DMS153 treated with DMSO at 0.1 percent for 48 hours (cell line): ENCODE results near the gene TUBA1A.
A peak's percentile ranks its signal among the peaks of the same experiment; 100 is the strongest.
"Not testable (repeated sequence)": the region's sequence is repeated elsewhere in the genome, so short reads cannot be mapped to it uniquely, and the experiment has no call there.

Experiments
- DNase-seq: peaks from one replicate; lab custom pipeline; 2025; ENCODE audit not compliant: unreplicated experiment; lab: John Stamatoyannopoulos, UW

The TUBA1A gene

DNA sequence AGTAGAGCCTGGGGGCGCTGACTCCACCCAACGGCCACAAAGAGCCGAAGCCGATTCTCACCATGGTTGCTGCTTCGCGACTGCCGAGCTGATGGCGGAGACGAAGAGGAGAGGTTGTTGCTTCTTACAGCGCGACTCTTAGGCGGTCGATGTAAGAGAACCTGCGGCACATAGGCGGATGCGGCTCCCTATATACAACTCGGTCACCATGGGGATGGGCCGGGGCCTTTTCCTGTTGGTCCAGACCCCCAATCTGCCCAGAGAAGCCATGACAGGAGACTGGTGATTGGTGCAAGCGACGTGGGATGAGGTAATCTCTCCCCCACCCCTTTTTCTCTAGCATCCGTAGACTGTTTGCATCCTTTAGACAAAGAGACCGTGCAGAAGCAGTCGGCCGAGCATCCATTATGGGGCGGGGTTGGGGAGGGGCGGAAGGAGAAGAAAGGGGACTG is at the start of gene TUBA1A:
Gene TUBA1A (minus strand): TSS at position 165 of the 452 bp plus-strand sequence. CDS start 101 bp downstream, at position 64.
- peak; percentile 97 for DNase-seq

DNA sequence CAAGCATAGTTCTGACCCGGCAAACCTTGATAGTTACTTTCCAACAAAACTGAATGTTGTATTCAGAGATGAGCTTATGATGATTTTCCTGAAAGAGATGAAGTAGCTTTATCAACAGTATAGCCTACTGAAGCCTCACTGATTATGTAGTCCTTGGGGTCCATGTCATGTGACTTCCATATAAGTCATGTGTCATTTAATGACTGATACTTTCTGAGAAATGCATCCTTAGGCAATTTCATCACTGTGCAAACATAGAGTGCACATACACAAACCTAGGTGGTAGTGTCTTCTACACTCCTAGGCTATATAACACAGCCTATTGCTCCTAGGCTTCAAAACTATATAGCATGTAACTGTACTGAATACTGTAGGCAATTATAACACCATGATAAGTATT is 47.5 kb upstream of the TUBA1A start:
- DNase-seq, result no peak

DNA sequence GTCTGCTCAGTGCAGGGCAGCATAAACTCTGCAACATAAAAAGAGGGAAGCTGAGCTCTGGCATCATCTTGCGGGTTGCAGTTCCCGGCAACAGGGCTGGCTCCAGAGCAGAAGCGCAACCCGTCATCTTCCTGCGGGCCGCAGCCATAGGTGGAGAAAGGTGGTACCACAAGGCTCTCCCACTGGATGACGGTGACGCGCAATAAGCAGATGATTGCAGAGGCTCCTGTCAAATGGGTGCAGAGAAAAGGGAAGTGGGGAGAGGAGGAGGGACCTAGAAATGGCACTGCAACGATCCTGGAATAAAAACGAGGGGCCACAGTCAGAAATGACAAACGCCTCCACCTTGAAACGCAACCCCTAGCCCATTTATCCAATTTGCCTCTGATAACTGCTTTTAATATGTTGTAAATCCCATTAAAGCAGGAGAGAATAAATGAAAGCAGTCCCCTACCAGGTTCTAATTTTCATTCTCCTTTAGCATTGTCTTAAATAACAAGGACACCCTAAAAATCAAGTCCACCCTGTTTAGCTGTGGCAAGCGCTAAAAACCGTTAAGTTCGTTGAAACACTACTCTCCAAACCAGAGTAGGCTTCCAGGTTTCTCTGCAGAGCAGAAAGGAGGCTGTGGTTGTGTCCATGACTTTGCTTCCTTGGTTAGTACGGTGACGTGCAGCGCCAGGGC is 45.1 kb upstream of the TUBA1A start:
- DNase-seq, result peak; percentile 82

DNA sequence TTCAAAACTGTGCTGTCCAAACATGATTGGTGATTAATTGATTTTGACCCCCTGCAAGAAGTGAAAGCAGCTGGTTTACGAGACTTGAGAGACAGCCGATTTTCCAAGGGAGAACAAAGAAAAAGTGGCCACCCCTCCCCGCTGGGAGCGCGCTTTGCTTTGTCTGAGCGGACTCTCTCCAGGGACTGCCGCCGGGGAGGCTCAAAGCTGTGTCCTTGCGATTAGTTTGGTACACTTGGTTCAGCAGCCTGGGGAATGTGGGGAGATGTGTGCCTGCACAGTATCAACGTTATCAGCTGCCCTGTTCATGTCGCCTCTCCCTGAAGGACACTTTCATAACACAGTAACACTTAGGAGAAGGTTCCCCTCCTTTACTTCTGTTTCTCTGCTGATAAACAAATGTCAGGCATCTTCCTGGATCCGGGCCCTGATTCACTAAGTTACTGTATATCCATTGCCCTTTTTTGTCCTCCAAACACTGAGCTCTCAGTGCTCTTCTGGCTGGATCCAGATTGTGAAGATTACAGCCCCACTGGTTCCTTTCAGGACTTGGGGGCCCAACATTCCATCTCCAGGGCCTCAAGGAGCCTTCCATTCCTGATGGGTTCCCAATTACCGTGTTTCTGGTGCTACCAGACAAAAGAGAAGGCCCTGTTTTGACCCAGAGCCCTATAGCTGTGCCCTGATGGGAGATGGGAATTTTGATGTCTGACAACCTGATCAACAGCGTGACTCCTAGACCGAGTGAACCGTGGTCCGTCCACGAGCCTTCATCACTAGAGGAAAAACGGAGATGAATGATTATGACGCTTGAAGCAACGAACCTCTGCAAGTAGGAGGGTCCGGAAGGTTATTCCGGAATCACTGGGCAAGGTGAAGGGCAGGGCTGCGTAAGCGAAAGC is 44.3 kb upstream of the TUBA1A start:
- DNase-seq, result peak; percentile 70

- DNase-seq, result peak; percentile 48
These were observed 43.2 kb upstream of the TUBA1A start for GRCh38 chr12:49231878-49232655.

DNA sequence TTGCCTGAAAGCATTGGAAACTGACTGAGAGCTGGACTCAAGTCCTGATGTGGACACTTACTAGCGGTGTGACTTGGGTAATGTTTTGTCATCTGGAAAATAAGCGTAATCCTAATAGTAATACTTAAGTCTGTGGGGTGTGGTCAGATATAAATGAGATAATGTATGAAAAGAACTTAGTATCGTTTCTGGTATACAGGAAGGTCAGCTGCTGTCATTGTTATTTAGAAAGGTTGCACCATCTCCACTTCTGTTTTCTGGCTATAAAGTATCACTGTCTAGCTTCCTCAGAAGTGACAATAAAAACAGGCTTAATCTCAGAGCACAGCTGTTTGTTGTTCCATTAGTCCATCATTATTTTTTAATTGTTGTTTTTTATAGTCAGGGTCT is 41.9 kb upstream of the TUBA1A start:
- peak; percentile 34 for DNase-seq

DNA sequence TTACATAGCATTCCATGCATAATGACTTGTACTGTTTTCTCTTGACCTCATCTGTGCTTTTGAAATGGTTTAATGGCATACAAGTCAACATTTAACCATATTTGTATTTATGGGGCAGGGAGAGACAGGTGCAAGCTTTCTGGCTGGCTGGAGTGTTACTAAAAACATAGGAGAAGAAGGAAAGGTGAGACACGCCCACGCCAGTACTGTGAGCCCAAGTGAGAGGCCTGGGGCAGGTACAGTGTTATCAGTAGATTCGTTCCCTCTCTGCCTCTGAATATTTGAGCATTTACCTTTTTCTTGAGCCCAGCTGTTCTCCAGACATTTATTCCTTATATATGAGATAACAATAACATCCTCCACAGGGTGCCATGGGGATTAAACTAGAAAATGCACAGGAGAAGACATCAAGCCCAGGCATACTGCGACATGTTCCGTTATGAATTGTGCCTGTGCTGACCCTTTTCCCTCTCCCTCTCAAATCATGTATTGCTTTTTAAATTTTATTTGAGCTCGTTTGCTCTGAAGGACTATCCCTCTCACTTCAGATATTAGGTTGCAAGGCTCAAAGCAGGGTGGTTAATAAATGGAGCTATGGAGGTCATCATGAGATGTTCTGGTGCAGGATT is 41.4 kb upstream of the TUBA1A start:
- peak; percentile 69 for DNase-seq

DNA sequence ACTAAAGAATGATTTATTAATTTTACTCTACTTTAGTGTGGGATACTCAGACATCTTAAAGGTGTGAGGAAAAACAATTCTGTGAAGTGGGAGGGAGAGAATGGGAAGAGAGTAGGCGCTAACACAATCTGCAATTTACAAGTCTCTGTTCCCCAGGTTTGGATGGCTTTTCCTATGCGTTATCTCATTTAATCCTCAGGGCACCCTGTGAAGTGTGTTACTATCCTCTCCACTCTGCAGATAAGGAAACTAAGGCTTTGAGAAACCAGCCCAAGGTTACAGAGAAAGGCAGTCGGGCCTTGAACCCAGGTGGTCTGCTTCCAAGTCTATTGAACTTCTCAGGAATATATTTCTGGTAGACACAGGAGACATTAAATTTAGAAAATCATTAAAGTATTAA is 39.8 kb upstream of the TUBA1A start:
- no peak for DNase-seq

- DNase-seq, result no peak
These were observed 38.8 kb upstream of the TUBA1A start for GRCh38 chr12:49227713-49228112.

DNA sequence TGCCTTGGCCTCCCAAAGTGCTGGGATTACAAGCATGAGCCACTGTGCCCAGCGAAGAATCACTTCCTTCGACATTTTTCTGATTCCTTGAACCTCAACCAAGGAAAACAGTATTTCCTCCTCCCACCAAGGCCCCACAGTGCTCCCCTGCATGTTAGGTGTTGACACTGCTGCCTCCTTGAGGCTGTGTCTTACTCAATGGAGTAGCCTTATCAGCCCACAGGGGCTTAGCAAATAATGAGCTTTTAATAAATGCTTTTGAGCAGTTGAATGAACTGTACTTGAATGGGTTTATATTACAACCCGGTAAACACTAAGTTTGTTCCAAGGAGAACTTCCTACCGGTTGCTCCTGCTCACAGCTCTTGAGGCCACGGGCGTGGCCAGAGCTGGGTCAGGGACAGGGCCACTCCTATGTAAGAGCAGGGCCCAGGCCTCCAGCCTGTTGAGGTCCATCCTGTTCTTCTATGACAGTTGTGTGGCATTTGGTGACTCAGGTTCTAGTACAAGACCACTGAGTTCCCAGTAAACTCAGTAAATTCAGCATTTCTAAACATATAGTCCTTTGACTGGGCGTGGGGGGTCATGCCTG is 36.8 kb upstream of the TUBA1A start:
- no peak for DNase-seq

- no peak for DNase-seq
These were observed 34.9 kb upstream of the TUBA1A start for GRCh38 chr12:49223590-49224369.

DNA sequence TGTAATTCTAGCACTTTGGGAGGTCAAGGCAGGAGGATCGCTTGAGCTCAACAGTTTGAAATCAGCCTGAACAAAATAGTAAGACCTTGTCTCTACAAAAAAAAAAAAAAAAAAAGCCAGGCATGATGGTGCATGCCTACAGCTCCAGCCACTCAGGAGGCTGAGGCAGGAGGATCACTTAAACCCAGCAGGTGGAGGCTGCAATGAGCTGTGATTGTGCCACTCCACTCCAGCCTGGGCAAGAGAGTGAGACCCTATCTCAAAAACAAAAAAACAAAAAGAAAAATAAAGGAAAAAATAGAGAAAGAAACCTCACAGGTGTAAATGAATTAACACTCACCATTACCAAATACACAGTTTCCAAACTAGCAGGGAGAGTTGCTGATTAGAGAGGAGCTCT is 34.2 kb upstream of the TUBA1A start:
- DNase-seq, result no peak

GRCh38 chr12:49220972-49221371 is 32.1 kb upstream of the TUBA1A start:
- no peak for DNase-seq

- DNase-seq, result no peak
These were observed 30.6 kb upstream of the TUBA1A start for GRCh38 chr12:49219417-49220026.

DNA sequence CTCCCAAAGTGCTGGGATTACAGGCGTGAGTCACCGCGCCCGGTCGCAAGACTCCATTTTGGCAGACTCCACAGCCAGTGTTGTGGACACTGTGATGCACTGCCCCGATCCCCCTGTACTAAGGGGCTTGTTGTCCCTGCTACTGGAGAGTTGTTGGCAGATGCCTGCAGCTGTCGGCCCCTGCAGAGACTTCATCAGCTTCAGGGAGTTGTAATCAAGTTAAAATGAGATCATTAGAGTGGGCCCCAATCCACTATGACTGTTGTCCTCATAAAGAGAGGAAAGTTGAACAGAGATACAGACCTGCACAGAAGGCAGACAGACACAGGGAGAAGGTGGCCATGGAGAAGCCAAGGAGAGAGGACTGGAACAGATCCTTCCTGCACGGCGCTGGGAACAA is 23.7 kb upstream of the TUBA1A start:
- no peak for DNase-seq

GRCh38 chr12:49210703-49211102 is 21.8 kb upstream of the TUBA1A start:
- DNase-seq, result not testable (repeated sequence)

- DNase-seq, result no peak
These were observed 19.8 kb upstream of the TUBA1A start for GRCh38 chr12:49208676-49209075.

DNA sequence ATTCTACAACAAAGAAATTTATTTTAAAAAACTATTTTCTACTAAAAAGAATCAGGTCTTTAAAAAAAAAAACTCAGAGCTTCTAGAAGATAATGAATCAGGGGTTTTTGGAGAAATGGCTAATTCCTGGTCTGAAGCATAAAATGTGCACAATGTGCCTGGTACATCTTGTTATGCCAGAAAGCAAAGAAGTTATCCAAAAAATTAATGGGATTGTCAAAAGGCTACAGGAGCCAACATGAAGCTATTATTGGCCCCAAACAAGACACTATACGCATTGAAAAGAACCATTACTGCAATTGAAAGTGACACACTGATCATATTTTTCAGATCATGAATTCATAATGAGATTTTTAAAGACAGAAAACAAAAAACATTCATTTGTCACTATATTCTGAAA is 19.3 kb upstream of the TUBA1A start:
- DNase-seq, result no peak

DNA sequence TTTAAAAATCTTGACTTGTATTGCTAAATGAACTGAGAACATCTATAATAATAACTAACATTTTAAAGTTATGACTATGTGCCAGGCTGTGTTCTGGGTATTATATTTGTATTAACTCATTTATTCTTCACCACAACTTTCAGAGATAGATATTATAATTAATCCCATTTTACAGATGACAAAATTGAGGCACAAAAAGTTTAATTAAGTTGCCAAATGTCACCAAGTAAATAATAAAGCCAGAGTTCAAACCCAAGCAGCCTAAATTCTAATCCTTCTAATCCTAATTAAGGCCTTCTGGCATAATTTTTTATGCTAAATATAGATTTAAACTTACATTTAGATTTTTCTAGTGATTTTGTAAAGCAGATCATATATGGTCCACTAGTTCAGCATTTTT is 17.5 kb upstream of the TUBA1A start:
- DNase-seq, result no peak
